MCF 10A (cell line): ENCODE data around the gene STPG1. TPM values are rescaled to one million over a fixed set of nuclear protein-coding genes. Genes with fewer than 3 reads are reported as not detected.

Source experiments
- BruUV-seq: library from RNA; stranded (reverse); fragments of 400-500 nt; replicated peaks from 2 replicates; lab custom pipeline; 2021; lab: Mats Ljungman, UMichigan
- CTCF ChIA-PET: fragments of 300-600 bp; sonication (Branson Sonifier 250); formaldehyde crosslinking; extraction: SDS; loops from one replicate; lab custom pipeline; 2021; ENCODE audit warnings: antibody characterized with exemption, inconsistent platforms; lab: Yijun Ruan, JAX
- POLR2A ChIA-PET: fragments of 300-600, 350-650 bp; sonication (Branson Sonifier 250); formaldehyde crosslinking; extraction: SDS; loops from one replicate; lab custom pipeline; 2020; ENCODE audit warnings: antibody characterized with exemption, inconsistent platforms; lab: Yijun Ruan, JAX
- DNase-seq: peaks from one replicate; pipeline ENCODE4 v3.0.0-alpha.2; 2018; ENCODE audit not compliant: unreplicated experiment
- H3K27ac Mint-ChIP-seq: one replicate; pipeline ENCODE4 v1.8.0; 2022; ENCODE audit warnings: mild to moderate bottlenecking, low read depth, mixed read lengths; ENCODE audit not compliant: unreplicated experiment
- H3K27me3 Mint-ChIP-seq: one replicate; pipeline ENCODE4 v1.8.0; 2022; ENCODE audit warnings: mixed read lengths; ENCODE audit not compliant: insufficient read depth, unreplicated experiment
- H3K36me3 Mint-ChIP-seq: one replicate; pipeline ENCODE4 v1.8.0; 2022; ENCODE audit warnings: mild to moderate bottlenecking, moderate library complexity, mixed read lengths; ENCODE audit not compliant: insufficient read depth, unreplicated experiment
- H3K4me1 Mint-ChIP-seq: one replicate; pipeline ENCODE4 v1.8.0; 2022; ENCODE audit warnings: mixed read lengths; ENCODE audit not compliant: insufficient read depth, unreplicated experiment
- H3K4me3 Mint-ChIP-seq: one replicate; pipeline ENCODE4 v1.8.0; 2022; ENCODE audit warnings: mild to moderate bottlenecking, moderate library complexity, mixed read lengths; ENCODE audit not compliant: unreplicated experiment
- H3K9me3 Mint-ChIP-seq: one replicate; pipeline ENCODE4 v1.8.0; 2022; ENCODE audit warnings: mixed read lengths; ENCODE audit not compliant: unreplicated experiment
- CTCF ChIP-seq: fragments of 200-600 bp; IDR thresholded peaks from one replicate; pipeline ENCODE4 v1.8.0; 2022; ENCODE audit warnings: antibody characterized with exemption, mild to moderate bottlenecking; ENCODE audit not compliant: unreplicated experiment
- intact Hi-C: fragments of 100-400 bp; cut with micrococcal nuclease; formaldehyde crosslinking; loops from 2 replicates; pipeline ENCODE4 v1.14.1; 2022
- total RNA-seq: library from RNA; stranded (reverse); gene quantifications from 2 replicates; pipeline ENCODE4 v1.2.3, GENCODE V29; 2022

The STPG1 gene
- total RNA-seq, 1 experiment from 2014 or later = 19.7 TPM

GRCh38 chr1:24391882-24392603 lies 21.5 kb downstream of the STPG1 start:
- ChIA-PET CTCF (interaction anchor here (0.5 to 6.6 kb wide), 59 partner anchors 7 to 432 kb away, joined by 3 to 365 read pairs (median 5); partner anchors contain the start of genes GRHL3 and STPG1), POLR2A (interaction anchor here (0.6 to 6.4 kb wide), 29 partner anchors 8 to 428 kb away, joined by 3 to 155 read pairs (median 6); partner anchors contain the start of genes GRHL3, NIPAL3 and STPG1)
- H3K36me3 Mint-ChIP-seq = peaks cover 29% of the 10 kb centered on the region
- peak overlapping the region; percentile 64 for H3K4me3 Mint-ChIP-seq
- peak overlapping the region; percentile 97 for H3K27ac Mint-ChIP-seq
- H3K9me3 Mint-ChIP-seq = no peaks in the 10 kb centered on the region
- no TSS peak for BruUV-seq
- H3K4me1 Mint-ChIP-seq = peaks cover 55% of the 10 kb centered on the region
- intact Hi-C loops = loop anchor here (1.0 to 10.0 kb wide), 8 partner anchors 29 to 443 kb away; no protein-coding TSS in a partner anchor
- no peaks in the 10 kb centered on the region for H3K27me3 Mint-ChIP-seq
- peak; percentile 87 for TF ChIP-seq CTCF
- DNase-seq = peak; percentile 71

GRCh38 chr1:24390924-24391782 lies 22.4 kb downstream of the STPG1 start:
- intact Hi-C loops = loop anchor here (1.0 to 10.0 kb wide), 6 partner anchors 28 to 444 kb away; no protein-coding TSS in a partner anchor
- no TSS peak for BruUV-seq
- DNase-seq = peak; percentile 88
- TF ChIP-seq CTCF = peak; percentile 95
- H3K36me3 Mint-ChIP-seq = peaks cover 29% of the 10 kb centered on the region
- ChIA-PET POLR2A (interaction anchor here (0.6 to 6.4 kb wide), 25 partner anchors 8 to 847 kb away, joined by 3 to 155 read pairs (median 6); partner anchors contain the start of genes GRHL3, NIPAL3 and STPG1), CTCF (interaction anchor here (0.5 to 6.6 kb wide), 78 partner anchors 8 to 433 kb away, joined by 3 to 365 read pairs (median 5); partner anchors contain the start of genes GRHL3 and STPG1)
- H3K27ac Mint-ChIP-seq = peak overlapping the region; percentile 97
- H3K4me3 Mint-ChIP-seq = peak overlapping the region; percentile 64
- H3K27me3 Mint-ChIP-seq = no peaks in the 10 kb centered on the region
- no peaks in the 10 kb centered on the region for H3K9me3 Mint-ChIP-seq
- H3K4me1 Mint-ChIP-seq = peaks cover 62% of the 10 kb centered on the region

GRCh38 chr1:24389231-24389678 lies 24.3 kb downstream of the STPG1 start:
- intact Hi-C loops = no loop called here
- Mint-ChIP-seq H3K36me3 (peaks cover 22% of the 10 kb centered on the region), H3K27me3 (no peaks in the 10 kb centered on the region), H3K4me1 (peaks cover 72% of the 10 kb centered on the region), H3K27ac (no peak overlapping the region), H3K4me3 (no peak overlapping the region), H3K9me3 (no peaks in the 10 kb centered on the region)
- ChIA-PET CTCF (interaction anchor here (0.5 to 5.7 kb wide), 3 partner anchors 30 to 190 kb away, joined by 3 to 101 read pairs (median 3); no protein-coding TSS in a partner anchor), POLR2A (interaction anchor here (0.6 to 4.1 kb wide), 3 partner anchors 67 to 609 kb away, joined by 3 to 20 read pairs (median 4); no protein-coding TSS in a partner anchor)
- no peak for DNase-seq
- no TSS peak for BruUV-seq
- TF ChIP-seq CTCF = no peak
